DOHH2 (cell line): ENCODE measurements around the gene PTGER2.

Experiments used
- H3F3A ChIP-seq: fragments of 200-600 bp; sonication (generic), shearing (Covaris generic); 2 replicates; pipeline ENCODE4 v1.6.0; 2016; ENCODE audit warnings: antibody characterized with exemption, mild to moderate bottlenecking; ENCODE audit not compliant: control insufficient read depth, insufficient read depth
- H3K27ac ChIP-seq: fragments of 200-600 bp; sonication (generic); 2 replicates; pipeline ENCODE4 v1.5.1; 2014; ENCODE audit warnings: low read depth, mild to moderate bottlenecking, low read length, moderate library complexity
- H3K27me3 ChIP-seq: fragments of 200-600 bp; sonication (generic); 2 replicates; pipeline ENCODE4 v1.6.1; 2014; ENCODE audit warnings: mild to moderate bottlenecking, low read length, mixed read lengths; ENCODE audit not compliant: control insufficient read depth
- H3K36me3 ChIP-seq: fragments of 200-600 bp; sonication (generic); 2 replicates; pipeline ENCODE4 v1.6.1; 2014; ENCODE audit warnings: mild to moderate bottlenecking, low read length, moderate library complexity, mixed read lengths; ENCODE audit not compliant: control insufficient read depth
- H3K4me1 ChIP-seq: fragments of 200-600 bp; sonication (generic); 2 replicates; pipeline ENCODE4 v1.6.1; 2014; ENCODE audit warnings: mild to moderate bottlenecking, low read length, mixed read lengths; ENCODE audit not compliant: control insufficient read depth
- H3K4me2 ChIP-seq: fragments of 200-600 bp; sonication (generic); 2 replicates; pipeline ENCODE4 v1.6.0; 2014; ENCODE audit warnings: mild to moderate bottlenecking, low read length, moderate library complexity
- H3K4me3 ChIP-seq: fragments of 200-600 bp; sonication (generic); 2 replicates; pipeline ENCODE4 v1.5.1; 2014; ENCODE audit warnings: mild to moderate bottlenecking, low read length, mixed read lengths
- H3K79me2 ChIP-seq: fragments of 200-600 bp; sonication (generic); 2 replicates; pipeline ENCODE4 v1.6.1; 2014; ENCODE audit warnings: mild to moderate bottlenecking, low read length, mixed read lengths; ENCODE audit not compliant: control insufficient read depth
- H3K9me2 ChIP-seq: fragments of 200-600 bp; sonication (generic); replicated peaks from 2 replicates; pipeline ENCODE4 v1.6.1; 2014; ENCODE audit warnings: mild to moderate bottlenecking, low read length, mixed read lengths; ENCODE audit not compliant: control insufficient read depth
- H3K9me3 ChIP-seq: fragments of 200-600 bp; sonication (generic); 2 replicates; pipeline ENCODE4 v1.6.1; 2014; ENCODE audit warnings: antibody characterized with exemption, low read length, mixed read lengths; ENCODE audit not compliant: control insufficient read depth, insufficient read depth
- H4K20me1 ChIP-seq: fragments of 200-600 bp; sonication (generic); 2 replicates; pipeline ENCODE4 v1.6.0; 2014; ENCODE audit warnings: low read depth, mild to moderate bottlenecking, antibody characterized with exemption, low read length, moderate library complexity; ENCODE audit not compliant: control insufficient read depth, insufficient read depth
- EZH2phosphoT487 ChIP-seq: fragments of 200-600 bp; sonication (generic); IDR thresholded peaks from 2 replicates; pipeline ENCODE4 v1.6.1; 2017; ENCODE audit warnings: borderline replicate concordance, mild to moderate bottlenecking, antibody characterized with exemption, low read length, moderate library complexity, mixed read lengths
- TF ChIP-seq, protein P1 (sequence below): fragments of 200-600 bp; sonication (generic); IDR thresholded peaks from one replicate; pipeline ENCODE4 v1.5.1; 2014; ENCODE audit warnings: antibody characterized with exemption, mild to moderate bottlenecking, low read depth, low read length; ENCODE audit not compliant: poor library complexity, severe bottlenecking

PTGER2 gene

DNA sequence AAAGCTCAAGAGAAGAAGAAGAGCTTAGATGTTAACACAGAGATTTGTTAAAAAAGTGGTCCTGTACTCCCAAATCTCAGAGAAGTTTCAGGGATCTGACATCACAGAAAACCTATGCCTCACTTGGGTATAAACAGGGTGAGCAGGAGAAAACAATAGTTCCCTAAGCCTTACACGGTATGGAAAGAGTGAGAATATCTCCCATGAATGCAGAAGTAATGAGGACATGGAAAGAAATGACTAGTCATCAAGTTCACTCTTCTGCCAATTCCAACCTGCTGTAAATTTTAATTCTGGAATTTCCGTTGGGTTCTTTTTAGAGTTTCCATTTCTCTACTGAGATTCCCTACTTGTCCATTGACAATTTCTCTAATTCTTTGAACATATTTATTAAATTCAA, 6.2 kb upstream of the PTGER2 start:
- no peaks in the 10 kb centered on the region for H3K36me3 ChIP-seq
- peaks cover 5% of the 10 kb centered on the region; the same call in 1 of the 2 replicates for H3K27me3 ChIP-seq
- no peak for TF ChIP-seq EZH2phosphoT487
- TF ChIP-seq, protein P1, sequence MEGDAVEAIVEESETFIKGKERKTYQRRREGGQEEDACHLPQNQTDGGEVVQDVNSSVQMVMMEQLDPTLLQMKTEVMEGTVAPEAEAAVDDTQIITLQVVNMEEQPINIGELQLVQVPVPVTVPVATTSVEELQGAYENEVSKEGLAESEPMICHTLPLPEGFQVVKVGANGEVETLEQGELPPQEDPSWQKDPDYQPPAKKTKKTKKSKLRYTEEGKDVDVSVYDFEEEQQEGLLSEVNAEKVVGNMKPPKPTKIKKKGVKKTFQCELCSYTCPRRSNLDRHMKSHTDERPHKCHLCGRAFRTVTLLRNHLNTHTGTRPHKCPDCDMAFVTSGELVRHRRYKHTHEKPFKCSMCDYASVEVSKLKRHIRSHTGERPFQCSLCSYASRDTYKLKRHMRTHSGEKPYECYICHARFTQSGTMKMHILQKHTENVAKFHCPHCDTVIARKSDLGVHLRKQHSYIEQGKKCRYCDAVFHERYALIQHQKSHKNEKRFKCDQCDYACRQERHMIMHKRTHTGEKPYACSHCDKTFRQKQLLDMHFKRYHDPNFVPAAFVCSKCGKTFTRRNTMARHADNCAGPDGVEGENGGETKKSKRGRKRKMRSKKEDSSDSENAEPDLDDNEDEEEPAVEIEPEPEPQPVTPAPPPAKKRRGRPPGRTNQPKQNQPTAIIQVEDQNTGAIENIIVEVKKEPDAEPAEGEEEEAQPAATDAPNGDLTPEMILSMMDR = no peak
- no peak overlapping the region for H3K4me3 ChIP-seq
- no peak overlapping the region for H3K27ac ChIP-seq
- H3K4me1 ChIP-seq = peaks cover 13% of the 10 kb centered on the region
- no peaks in the 10 kb centered on the region for H4K20me1 ChIP-seq
- H3K4me2 ChIP-seq = no peak overlapping the region
- no peaks in the 10 kb centered on the region for H3K9me2 ChIP-seq
- H3K9me3 ChIP-seq = no peaks in the 10 kb centered on the region
- H3K79me2 ChIP-seq = no peaks in the 10 kb centered on the region
- no peaks in the 10 kb centered on the region for H3F3A ChIP-seq

DNA sequence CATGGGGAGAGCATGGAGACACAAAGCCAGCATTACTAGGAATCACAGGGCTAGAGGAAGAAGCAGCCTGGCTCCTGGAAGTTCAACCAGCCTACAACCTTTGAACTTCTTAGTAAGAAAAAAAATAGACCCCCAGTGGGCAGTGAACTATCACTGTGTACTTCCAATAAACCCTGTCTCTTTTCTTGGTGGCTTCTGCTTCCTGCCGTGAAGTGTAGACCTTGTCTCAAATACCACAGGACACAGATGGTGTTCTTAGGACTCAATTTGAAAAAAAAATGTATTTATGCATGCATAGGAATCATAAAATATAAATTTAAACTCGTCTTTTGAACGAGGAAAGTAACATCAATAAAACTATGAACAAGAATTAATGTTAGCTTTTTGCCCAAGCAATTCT, 3.6 kb upstream of the PTGER2 start:
- H3K4me3 ChIP-seq = no peak overlapping the region
- no peaks in the 10 kb centered on the region for H4K20me1 ChIP-seq
- no peaks in the 10 kb centered on the region for H3K36me3 ChIP-seq
- no peaks in the 10 kb centered on the region for H3K9me2 ChIP-seq
- H3K4me2 ChIP-seq = no peak overlapping the region
- H3K27me3 ChIP-seq = peaks cover 17% of the 10 kb centered on the region
- peaks cover 13% of the 10 kb centered on the region for H3K4me1 ChIP-seq
- peaks cover 3% of the 10 kb centered on the region; the same call in 1 of the 2 replicates for H3K9me3 ChIP-seq
- TF ChIP-seq EZH2phosphoT487 = no peak
- TF ChIP-seq, protein P1 = no peak
- H3K79me2 ChIP-seq = no peaks in the 10 kb centered on the region
- no peak overlapping the region for H3K27ac ChIP-seq
- H3F3A ChIP-seq = no peaks in the 10 kb centered on the region

DNA sequence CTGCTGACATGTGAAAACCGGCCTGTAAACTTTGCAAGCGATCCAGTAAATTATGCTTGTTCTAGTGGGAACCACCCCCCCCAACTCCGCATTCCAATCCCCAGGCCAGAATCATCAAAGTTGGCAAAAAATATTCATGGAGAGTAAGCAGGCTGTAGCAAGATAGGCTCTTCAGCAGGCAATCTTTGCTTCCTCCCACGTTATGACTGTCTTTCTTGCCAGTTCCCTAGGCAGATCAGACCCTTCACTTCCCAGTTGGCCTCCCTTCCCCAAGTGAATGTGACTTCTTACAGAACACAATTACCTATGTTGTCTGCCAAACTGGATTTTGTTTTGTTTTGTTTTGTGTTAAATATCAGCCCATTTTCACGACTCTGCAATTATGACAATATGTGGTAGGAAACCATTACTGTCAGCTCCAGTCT, 1.2 kb upstream of the PTGER2 start:
- H3K79me2 ChIP-seq = no peaks in the 10 kb centered on the region
- no peak overlapping the region for H3K4me3 ChIP-seq

More for the DNA sequence above, 1.2 kb upstream of the PTGER2 start:
- TF ChIP-seq, protein P1 = no peak
- no peak for TF ChIP-seq EZH2phosphoT487
- Histone ChIP-seq H3K4me2 (no peak overlapping the region), H3K36me3 (no peaks in the 10 kb centered on the region), H3K27me3 (peaks cover 23% of the 10 kb centered on the region), H3K4me1 (peaks cover 13% of the 10 kb centered on the region), H4K20me1 (no peaks in the 10 kb centered on the region), H3K9me2 (no peaks in the 10 kb centered on the region), H3F3A (no peaks in the 10 kb centered on the region), H3K27ac (no peak overlapping the region), H3K9me3 (peaks cover 3% of the 10 kb centered on the region; the same call in 1 of the 2 replicates)
